B cell (primary cell): Measurements from ENCODE around the gene TTC8. TPM values are rescaled to one million over a fixed set of nuclear protein-coding genes. Genes with fewer than 3 reads are reported as not detected.
A peak's percentile ranks its signal among the peaks of the same experiment; 100 is the strongest.

Experiments used
- ATAC-seq: fragments of 200-7000 bp; cut with Tn5 transposase; one replicate; pipeline ENCODE4 v1.10.0; 2021; ENCODE audit warnings: low read depth, mild to moderate bottlenecking, moderate number of reproducible peaks, moderate library complexity
- CTCF ChIA-PET: fragments of 350-600 bp; sonication (Branson Sonifier 250); formaldehyde crosslinking; loops from one replicate; lab custom pipeline; 2021; ENCODE audit warnings: antibody characterized with exemption, inconsistent platforms; lab: Charles Lee
- POLR2A ChIA-PET: fragments of 350-600 bp; sonication (Branson Sonifier 250); formaldehyde crosslinking; loops from one replicate; lab custom pipeline; 2021; ENCODE audit warnings: antibody characterized with exemption; lab: Charles Lee
- DNase-seq: peaks from one replicate; pipeline ENCODE4 v3.0.0; 2013
- H2AFZ ChIP-seq: 2 replicates; pipeline ENCODE4 v1.6.1; 2012; ENCODE audit warnings: mild to moderate bottlenecking, low read depth, low read length; ENCODE audit not compliant: insufficient read depth, poor library complexity, severe bottlenecking
- H3K27ac ChIP-seq, 2 donors: 1 replicate in 1 of 2; 2 replicates in 1 of 2; pipeline ENCODE4 v1.5.1; 2012 to 2013; ENCODE audit warnings: low read length in 2 of 2, mild to moderate bottlenecking in 2 of 2, moderate library complexity in 1 of 2
- H3K27me3 ChIP-seq, 4 experiments: fragments of 200-600 bp in 1 of 4; sonication (generic) in 1 of 4; replicated peaks in 1 of 4; 1 replicate in 2 of 4; 2 replicates in 2 of 4; pipeline versions ENCODE4 v1.6.1 to v1.7.0; 2013 to 2016; ENCODE audit warnings: low read length in 3 of 4, mild to moderate bottlenecking in 2 of 4, mixed read lengths in 1 of 4, moderate library complexity in 1 of 4; ENCODE audit not compliant: insufficient read depth in 4 of 4, control insufficient read depth in 3 of 4; ENCODE audit errors: control extremely low read depth in 1 of 4
- H3K36me3 ChIP-seq, 2 experiments: replicated peaks in 1 of 2; 1 replicate in 1 of 2; 2 replicates in 1 of 2; pipeline versions ENCODE4 v1.6.1 to v1.7.1; 2013; ENCODE audit warnings: low read length in 1 of 2; ENCODE audit not compliant: insufficient read depth in 2 of 2, control insufficient read depth in 1 of 2; ENCODE audit errors: control extremely low read depth in 1 of 2, extremely low read depth in 1 of 2
- H3K4me1 ChIP-seq, 2 donors: fragments of 200-600 bp in 1 of 2; sonication (generic) in 1 of 2; 1 replicate in 1 of 2; 2 replicates in 1 of 2; pipeline versions ENCODE4 v1.5.1 to v1.6.1; 2013 to 2017; ENCODE audit warnings: low read length in 2 of 2; ENCODE audit not compliant: control insufficient read depth in 2 of 2, insufficient read depth in 2 of 2
- H3K4me2 ChIP-seq: replicated peaks from 2 replicates; pipeline ENCODE3; 2012; ENCODE audit warnings: mild to moderate bottlenecking, low read depth, low read length; ENCODE audit not compliant: poor library complexity, severe bottlenecking
- H3K4me3 ChIP-seq, 5 experiments: fragments of 200-600 bp in 1 of 5; sonication (generic) in 1 of 5; 1 replicate in 3 of 5; 2 replicates in 2 of 5; pipeline versions ENCODE4 v1.5.1 to v1.7.0; 2011 to 2016; ENCODE audit warnings: low read length in 4 of 5, mild to moderate bottlenecking in 4 of 5, low read depth in 2 of 5, control low read depth in 1 of 5, moderate library complexity in 1 of 5; ENCODE audit not compliant: insufficient read depth in 1 of 5; ENCODE audit errors: control extremely low read depth in 1 of 5, extremely low read depth in 1 of 5
- H3K79me2 ChIP-seq: fragments of 200-600 bp; sonication (generic); one replicate; pipeline ENCODE4 v1.6.0; 2016; ENCODE audit warnings: low read length; ENCODE audit not compliant: control insufficient read depth, insufficient read depth
- H3K9ac ChIP-seq: fragments of 200-600 bp; sonication (generic); 2 replicates; pipeline ENCODE4 v1.6.1; 2017; ENCODE audit warnings: mild to moderate bottlenecking, low read length, moderate library complexity
- H3K9me3 ChIP-seq, 3 donors: one replicate each; pipeline versions ENCODE4 v1.6.1 to v1.7.1; 2013; ENCODE audit warnings: low read length in 2 of 3; ENCODE audit not compliant: control insufficient read depth in 2 of 3, insufficient read depth in 1 of 3; ENCODE audit errors: control extremely low read depth in 1 of 3
- H4K20me1 ChIP-seq: 2 replicates; pipeline ENCODE4 v1.6.0; 2012; ENCODE audit warnings: mild to moderate bottlenecking, low read length; ENCODE audit not compliant: insufficient read depth, control insufficient read depth, poor library complexity, severe bottlenecking
- H3K27ac Mint-ChIP-seq: one replicate; pipeline ENCODE4 v1.8.0; 2021; ENCODE audit warnings: mixed read lengths
- H3K27me3 Mint-ChIP-seq: one replicate; pipeline ENCODE4 v1.8.0; 2021; ENCODE audit warnings: mixed read lengths
- H3K4me1 Mint-ChIP-seq: one replicate; pipeline ENCODE4 v1.8.0; 2021; ENCODE audit warnings: mixed read lengths
- H3K4me3 Mint-ChIP-seq: one replicate; pipeline ENCODE4 v1.8.0; 2021; ENCODE audit warnings: mixed read lengths
- H3K9me3 Mint-ChIP-seq: one replicate; pipeline ENCODE4 v1.8.0; 2022; ENCODE audit warnings: mixed read lengths; ENCODE audit not compliant: insufficient read depth
- CTCF ChIP-seq: fragments of 200-600 bp; IDR thresholded peaks from one replicate; pipeline ENCODE4 v1.8.0; 2022; ENCODE audit warnings: antibody characterized with exemption, mild to moderate bottlenecking
- EZH2 ChIP-seq: IDR thresholded peaks from 2 replicates; pipeline ENCODE4 v1.6.1; 2012; ENCODE audit warnings: borderline replicate concordance, low read depth, mild to moderate bottlenecking, moderate library complexity, low read length; ENCODE audit not compliant: insufficient read depth, poor library complexity, severe bottlenecking
- WGBS: methylation state at CpG from one replicate; pipeline ENCODE4 v1.1.5; 2013; ENCODE audit warnings: missing lambda C conversion rate; ENCODE audit not compliant: insufficient coverage; 5-methylcytosine and 5-hydroxymethylcytosine counted together
- intact Hi-C: fragments of 100-400 bp; cut with micrococcal nuclease; formaldehyde crosslinking; loops from one replicate; pipeline ENCODE4 v1.10.0; 2022
- polyA plus RNA-seq: library from polyadenylated mRNA; depleted of rRNA; stranded (reverse); fragments of >200 nt; gene quantifications from 2 replicates; pipeline ENCODE4 v1.2.3, GENCODE V29; 2012
- total RNA-seq, 2 donors: library from RNA; stranded (reverse); fragments of 120-200 nt in 1 of 2; gene quantifications; 1 replicate in 1 of 2; 2 replicates in 1 of 2; pipeline versions ENCODE4 v1.2.3 to v1.2.4, GENCODE V29; 2013 to 2022

TTC8 gene
- total and polyA plus RNA-seq, 2 donors (not counting 1 experiment from before 2014, with no cell fraction given), result 2.7 to 7.2 TPM

GRCh38 chr14:88790501-88791251 is 33.8 kb upstream of the TTC8 start:
- H3K9ac ChIP-seq, result no peak overlapping the region
- ChIA-PET CTCF (interaction anchor here (2.0 kb wide), 1 partner anchor 123 kb away, joined by 7 read pairs; no protein-coding TSS in a partner anchor), POLR2A (no interaction called here)
- H3K27me3 Mint-ChIP-seq, result no peaks in the 10 kb centered on the region
- H3K27ac ChIP-seq, result no peak overlapping the region
- no peaks in the 10 kb centered on the region for H3K9me3 Mint-ChIP-seq
- peak overlapping the region; percentile 92 for H3K4me3 Mint-ChIP-seq
- peaks cover 8 to 14% of the 10 kb centered on the region in 2 donors for H3K4me1 ChIP-seq
- no peaks in the 10 kb centered on the region for H4K20me1 ChIP-seq
- H3K79me2 ChIP-seq, result peaks cover 10% of the 10 kb centered on the region
- H3K9me3 ChIP-seq, result no peaks in the 10 kb centered on the region
- DNase-seq (no peak), ATAC-seq (no peak)
- H3K27ac Mint-ChIP-seq, result no peak overlapping the region
- peaks cover 0 to 4% (median 2%) of the 10 kb centered on the region in 4 experiments for H3K27me3 ChIP-seq
- no peaks in the 10 kb centered on the region for H3K36me3 ChIP-seq
- no peak overlapping the region for H2AFZ ChIP-seq
- peaks cover 19% of the 10 kb centered on the region for H3K4me1 Mint-ChIP-seq
- WGBS, result no CpG with 5 or more reads among the region's 5 CpGs
- intact Hi-C loops, result loop anchor here (10.0 kb wide), 2 partner anchors 786 to 1164 kb away; partner anchors contain the start of genes EFCAB11, GPR65 and TDP1
- no peak overlapping the region for H3K4me3 ChIP-seq
- H3K4me2 ChIP-seq, result no peak overlapping the region
- TF ChIP-seq CTCF (no peak), EZH2 (no peak)

- intact Hi-C loops, result loop anchor here (10.0 kb wide), 2 partner anchors 786 to 1164 kb away; partner anchors contain the start of genes EFCAB11, GPR65 and TDP1
- peaks cover 8 to 14% of the 10 kb centered on the region in 2 donors for H3K4me1 ChIP-seq
- ChIA-PET POLR2A (no interaction called here), CTCF (interaction anchor here (2.0 kb wide), 1 partner anchor 124 kb away, joined by 7 read pairs; no protein-coding TSS in a partner anchor)
- peaks cover 10% of the 10 kb centered on the region for H3K79me2 ChIP-seq
- peaks cover 0 to 4% (median 2%) of the 10 kb centered on the region in 4 experiments for H3K27me3 ChIP-seq
- H3K4me3 Mint-ChIP-seq, result peak overlapping the region; percentile 92
- no peaks in the 10 kb centered on the region for H3K27me3 Mint-ChIP-seq
- H4K20me1 ChIP-seq, result no peaks in the 10 kb centered on the region
- peak overlapping the region in 2 of 5 experiments; percentile 76 to 77 for H3K4me3 ChIP-seq
- H3K36me3 ChIP-seq, result no peaks in the 10 kb centered on the region
- ATAC-seq (no peak), DNase-seq (no peak)
- TF ChIP-seq CTCF (no peak), EZH2 (no peak)
- no peak overlapping the region for H3K27ac Mint-ChIP-seq
- H3K9ac ChIP-seq, result no peak overlapping the region
- H3K4me2 ChIP-seq, result peak overlapping the region; percentile 93
- no peak overlapping the region for H3K27ac ChIP-seq
- H3K4me1 Mint-ChIP-seq, result peaks cover 19% of the 10 kb centered on the region
- no peaks in the 10 kb centered on the region for H3K9me3 Mint-ChIP-seq
- no CpG with 5 or more reads among the region's 3 CpGs for WGBS
- H2AFZ ChIP-seq, result peak overlapping the region; percentile 98
- no peaks in the 10 kb centered on the region for H3K9me3 ChIP-seq
These were observed 33.2 kb upstream of the TTC8 start for GRCh38 chr14:88791252-88791621.
